Measurements from ENCODE around the gene MTX3. TPM values are rescaled to one million over a fixed set of nuclear protein-coding genes. Genes with fewer than 3 reads are reported as not detected.

MTX3 gene
- 4.6 to 7.5 TPM (median 5.7 TPM) in 5 replicates for total RNA-seq (2022; extraction: Qiagen RNA extraction)

GRCh38 chr5:79990598-79991507, at the start of gene MTX3:
MTX3 (minus strand) TSS chr5:79991262; CDS start chr5:79991238, 24 bp downstream.

GRCh38 chr5:80034962-80035821, 44.1 kb upstream of the MTX3 start, which contains the start of gene THBS4:
THBS4 (plus strand) TSS chr5:80035348; CDS start chr5:80035538, 190 bp downstream.

Other genes with a start within 250 kb of the MTX3 start
- 0.03 to 0.23 TPM (median 0.14 TPM) in 5 replicates for gene THBS4, start 44.1 kb upstream of the MTX3 start, total RNA-seq (2022; extraction: Qiagen RNA extraction)